Breast epithelium (tissue), 3 donors: Measurements from ENCODE around the gene ATG2B.

Experiments
- POLR2A ChIP-seq: fragments of 450-650 bp; IDR thresholded peaks from one replicate; pipeline ENCODE4 v1.6.1; 2016; ENCODE audit warnings: antibody characterized with exemption, mild to moderate bottlenecking, moderate library complexity
- POLR2AphosphoS5 ChIP-seq, 3 donors: sonication (generic); formaldehyde crosslinking; IDR thresholded peaks; one replicate each; pipeline ENCODE4 v1.6.1; 2017; ENCODE audit warnings: antibody characterized with exemption in 3 of 3
- TF ChIP-seq, protein P1 (sequence below), 3 donors: fragments of 450-650 bp; IDR thresholded peaks; one replicate each; pipeline ENCODE4 v1.5.1; 2016 to 2017; ENCODE audit warnings: antibody characterized with exemption in 3 of 3, mild to moderate bottlenecking in 3 of 3, moderate library complexity in 3 of 3

DNA sequence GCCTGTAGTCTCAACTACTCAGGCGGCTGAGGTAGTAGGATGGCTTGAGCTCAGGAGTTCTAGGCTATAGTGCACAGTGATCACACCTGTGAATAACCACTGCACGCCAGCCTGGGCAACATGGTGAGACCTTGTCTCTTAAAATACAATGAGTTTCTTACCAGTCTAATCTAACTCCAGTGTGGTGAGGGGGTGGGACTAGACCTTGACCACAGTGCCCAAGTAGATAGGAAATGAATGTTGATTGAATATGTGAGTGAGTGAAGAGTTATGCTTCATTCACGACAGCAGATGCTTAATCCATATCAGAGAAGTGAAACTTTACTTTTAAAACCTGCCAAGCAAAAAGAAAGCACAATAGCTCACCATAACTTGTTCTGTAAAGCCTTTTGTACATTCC lies 17.6 kb upstream of the ATG2B start:
- TF ChIP-seq POLR2AphosphoS5 (IDR thresholded peaks at IDR 0.05) (no peak), POLR2A (no peak)
- TF ChIP-seq, protein P1, sequence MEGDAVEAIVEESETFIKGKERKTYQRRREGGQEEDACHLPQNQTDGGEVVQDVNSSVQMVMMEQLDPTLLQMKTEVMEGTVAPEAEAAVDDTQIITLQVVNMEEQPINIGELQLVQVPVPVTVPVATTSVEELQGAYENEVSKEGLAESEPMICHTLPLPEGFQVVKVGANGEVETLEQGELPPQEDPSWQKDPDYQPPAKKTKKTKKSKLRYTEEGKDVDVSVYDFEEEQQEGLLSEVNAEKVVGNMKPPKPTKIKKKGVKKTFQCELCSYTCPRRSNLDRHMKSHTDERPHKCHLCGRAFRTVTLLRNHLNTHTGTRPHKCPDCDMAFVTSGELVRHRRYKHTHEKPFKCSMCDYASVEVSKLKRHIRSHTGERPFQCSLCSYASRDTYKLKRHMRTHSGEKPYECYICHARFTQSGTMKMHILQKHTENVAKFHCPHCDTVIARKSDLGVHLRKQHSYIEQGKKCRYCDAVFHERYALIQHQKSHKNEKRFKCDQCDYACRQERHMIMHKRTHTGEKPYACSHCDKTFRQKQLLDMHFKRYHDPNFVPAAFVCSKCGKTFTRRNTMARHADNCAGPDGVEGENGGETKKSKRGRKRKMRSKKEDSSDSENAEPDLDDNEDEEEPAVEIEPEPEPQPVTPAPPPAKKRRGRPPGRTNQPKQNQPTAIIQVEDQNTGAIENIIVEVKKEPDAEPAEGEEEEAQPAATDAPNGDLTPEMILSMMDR (IDR thresholded peaks at IDR 0.05), result no peak
